ENCODE results near the gene PITPNC1. TPM values are rescaled to one million over a fixed set of nuclear protein-coding genes. Genes with fewer than 3 reads are reported as not detected.
A peak's percentile ranks its signal among the peaks of the same experiment; 100 is the strongest.

PITPNC1 gene
- total RNA-seq, 1 experiment from 2014 or later, result 37.5 TPM

DNA sequence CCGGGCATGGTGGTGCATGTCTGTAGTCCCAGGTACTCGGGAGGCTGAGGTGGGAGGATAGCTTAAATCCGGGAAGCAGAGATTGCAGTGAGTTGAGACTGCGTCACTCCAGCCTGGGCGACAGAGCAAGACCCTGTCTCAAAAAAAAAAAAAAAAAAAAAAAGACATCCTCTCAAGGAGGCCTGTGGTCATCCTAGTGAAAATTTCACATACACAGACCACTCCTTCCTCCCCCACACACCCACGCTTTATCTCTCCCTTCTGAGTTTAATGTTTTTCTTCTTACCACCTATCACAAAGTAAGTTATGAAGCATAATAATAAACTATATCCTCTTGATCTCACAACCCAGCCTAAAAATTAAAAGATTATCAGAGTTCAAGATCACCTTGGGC is 339.3 kb downstream of the PITPNC1 start:
- Histone ChIP-seq H3K4me2 (ENCODE audit: insufficient read depth, insufficient read length, low read length) (no peak overlapping the region), H2AFZ (ENCODE audit: low read length) (no peak overlapping the region), H4K20me1 (ENCODE audit: control insufficient read depth, insufficient read depth, insufficient read length) (no peaks in the 10 kb centered on the region), H3K56ac (ENCODE audit: insufficient read length, low read depth, low read length) (no peak overlapping the region), H3K27ac (ENCODE audit: insufficient read length, low read depth, low read length) (no peak overlapping the region), H3K4me1 (ENCODE audit: insufficient read depth, low read length) (no peaks in the 10 kb centered on the region), H3K23me2 (ENCODE audit: insufficient read length, low read depth, low read length, poor library complexity, severe bottlenecking) (peaks cover 12% of the 10 kb centered on the region), H2BK120ac (ENCODE audit: low read depth, low read length, poor library complexity, severe bottlenecking) (no peak overlapping the region), H3K14ac (ENCODE audit: insufficient read depth, low read length) (no peak overlapping the region), H4K8ac (replicated peaks; ENCODE audit: insufficient read length, low read depth, low read length) (no peak overlapping the region), H2BK12ac (ENCODE audit: insufficient read length, low read depth, low read length) (no peak overlapping the region), H3K79me2 (ENCODE audit: insufficient read depth, low read length) (peaks cover 13% of the 10 kb centered on the region), H3T11ph (ENCODE audit: low read length) (no peak overlapping the region), H2BK20ac (ENCODE audit: low read depth, low read length, poor library complexity, severe bottlenecking) (no peak overlapping the region), H3K9me3 (ENCODE audit: control insufficient read depth, low read depth, low read length) (no peaks in the 10 kb centered on the region), H3K9ac (ENCODE audit: extremely low read depth, insufficient read length, low read length) (no peak overlapping the region), H3K4ac (ENCODE audit: low read depth, low read length) (no peak overlapping the region), H4K91ac (ENCODE audit: insufficient read length, low read depth, low read length) (no peak overlapping the region), H2BK5ac (ENCODE audit: insufficient read length, low read length) (no peak overlapping the region), H2AK5ac (ENCODE audit: insufficient read length, low read length) (no peak overlapping the region), H3K18ac (ENCODE audit: insufficient read length, low read depth, low read length) (no peak overlapping the region), H3K79me1 (ENCODE audit: insufficient read depth, low read depth, low read length, poor library complexity, severe bottlenecking) (no peaks in the 10 kb centered on the region), H3K23ac (ENCODE audit: insufficient read length, low read depth, low read length) (no peak overlapping the region), H3K27me3 (ENCODE audit: insufficient read depth, low read length) (no peaks in the 10 kb centered on the region), H2BK15ac (ENCODE audit: low read depth, low read length) (no peak overlapping the region), H4K5ac (ENCODE audit: insufficient read length, low read depth, low read length) (no peak overlapping the region)
- peaks cover 6% of the 10 kb centered on the region in 2 experiments; a peak in 4 of 5 replicates for H3K9me3 Mint-ChIP-seq
- TF ChIP-seq, protein P1, sequence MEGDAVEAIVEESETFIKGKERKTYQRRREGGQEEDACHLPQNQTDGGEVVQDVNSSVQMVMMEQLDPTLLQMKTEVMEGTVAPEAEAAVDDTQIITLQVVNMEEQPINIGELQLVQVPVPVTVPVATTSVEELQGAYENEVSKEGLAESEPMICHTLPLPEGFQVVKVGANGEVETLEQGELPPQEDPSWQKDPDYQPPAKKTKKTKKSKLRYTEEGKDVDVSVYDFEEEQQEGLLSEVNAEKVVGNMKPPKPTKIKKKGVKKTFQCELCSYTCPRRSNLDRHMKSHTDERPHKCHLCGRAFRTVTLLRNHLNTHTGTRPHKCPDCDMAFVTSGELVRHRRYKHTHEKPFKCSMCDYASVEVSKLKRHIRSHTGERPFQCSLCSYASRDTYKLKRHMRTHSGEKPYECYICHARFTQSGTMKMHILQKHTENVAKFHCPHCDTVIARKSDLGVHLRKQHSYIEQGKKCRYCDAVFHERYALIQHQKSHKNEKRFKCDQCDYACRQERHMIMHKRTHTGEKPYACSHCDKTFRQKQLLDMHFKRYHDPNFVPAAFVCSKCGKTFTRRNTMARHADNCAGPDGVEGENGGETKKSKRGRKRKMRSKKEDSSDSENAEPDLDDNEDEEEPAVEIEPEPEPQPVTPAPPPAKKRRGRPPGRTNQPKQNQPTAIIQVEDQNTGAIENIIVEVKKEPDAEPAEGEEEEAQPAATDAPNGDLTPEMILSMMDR (conservative IDR thresholded peaks at IDR 0.05), result no peak
- peak overlapping the region in 1 of 2 experiments; percentile 100; a peak in 3 of 5 replicates for H3K4me3 Mint-ChIP-seq
- H3K27me3 Mint-ChIP-seq (ENCODE audit: low read depth), result no peaks in the 10 kb centered on the region
- no peak overlapping the region for H3K27ac Mint-ChIP-seq
- peaks cover 14 to 19% (median 18%) of the 10 kb centered on the region in 3 experiments; a peak in 6 of 7 replicates for H3K36me3 Mint-ChIP-seq (ENCODE audit: insufficient read depth in 1 of 3, low read depth in 3 of 3)
- WGBS (ENCODE audit: extremely low coverage, insufficient read length, low lambda C conversion rate), result 100% methylated on average over 1 of the region's 6 CpGs
- peaks cover 6 to 22% of the 10 kb centered on the region in 2 experiments for H3K4me1 Mint-ChIP-seq
- DNase-seq, result no peak

Measured in H9 (cell line).